Activated CD4-positive, alpha-beta memory T cell treated with anti-CD3 and anti-CD28 coated beads, Interleukin-2, amount 10 ng/mL, durations not matched to agents 7 days and 5 days (primary cell): Measurements from ENCODE around the gene GID4. TPM values are rescaled to one million over a fixed set of nuclear protein-coding genes. Genes with fewer than 3 reads are reported as not detected.

Source experiments
- CTCF ChIA-PET: fragments of 350-600 bp; sonication (Branson Sonifier 250); formaldehyde crosslinking; loops from one replicate; lab custom pipeline; 2021; ENCODE audit warnings: antibody characterized with exemption, inconsistent platforms; lab: Charles Lee
- POLR2A ChIA-PET: fragments of 350-600 bp; sonication (Branson Sonifier 250); formaldehyde crosslinking; loops from one replicate; lab custom pipeline; 2021; ENCODE audit warnings: antibody characterized with exemption; lab: Charles Lee
- DNase-seq: peaks from one replicate; pipeline ENCODE4 v3.0.0-alpha.2; 2020
- H3K27ac Mint-ChIP-seq: one replicate; pipeline ENCODE4 v1.8.0; 2021; ENCODE audit warnings: mild to moderate bottlenecking, mixed read lengths
- H3K27me3 Mint-ChIP-seq: one replicate; pipeline ENCODE4 v1.8.0; 2021; ENCODE audit warnings: mixed read lengths
- H3K36me3 Mint-ChIP-seq: one replicate; pipeline ENCODE4 v1.8.0; 2021; ENCODE audit warnings: low read depth, mixed read lengths
- H3K4me1 Mint-ChIP-seq: one replicate; pipeline ENCODE4 v1.8.0; 2021; ENCODE audit warnings: mixed read lengths
- H3K4me3 Mint-ChIP-seq: one replicate; pipeline ENCODE4 v1.8.0; 2021; ENCODE audit warnings: mild to moderate bottlenecking, mixed read lengths
- H3K9me3 Mint-ChIP-seq: one replicate; pipeline ENCODE4 v1.8.0; 2021; ENCODE audit warnings: mixed read lengths
- total RNA-seq, 2 experiments: library from RNA; stranded (reverse); gene quantifications; one replicate each; pipeline ENCODE4 v1.2.3, GENCODE V29; 2021

The GID4 gene
- total RNA-seq, 2 experiments from 2014 or later: 9.3 to 10.2 TPM

- Mint-ChIP-seq H3K27ac (peak overlapping the region; percentile 65), H3K4me3 (no peak overlapping the region), H3K4me1 (peaks cover 21% of the 10 kb centered on the region), H3K27me3 (no peaks in the 10 kb centered on the region), H3K9me3 (no peaks in the 10 kb centered on the region), H3K36me3 (peaks cover 5% of the 10 kb centered on the region)
- DNase-seq: peak; percentile 68
- POLR2A ChIA-PET: interaction anchor here (2.1 kb wide), 1 partner anchor 52 kb away, joined by 4 read pairs; the partner anchor contains the start of genes DRC3 and TOM1L2
- CTCF ChIA-PET: interaction anchor here (0.7 to 2.6 kb wide), 6 partner anchors 8 to 155 kb away, joined by 3 to 9 read pairs (median 3); no protein-coding TSS in a partner anchor
Observed at GRCh38 chr17:18025241-18025944, 13.8 kb upstream of the GID4 start.

GRCh38 chr17:18025945-18026776 is 13.0 kb upstream of the GID4 start:
- Mint-ChIP-seq H3K9me3 (no peaks in the 10 kb centered on the region), H3K27ac (peak overlapping the region; percentile 65), H3K4me3 (no peak overlapping the region), H3K27me3 (no peaks in the 10 kb centered on the region), H3K36me3 (peaks cover 5% of the 10 kb centered on the region), H3K4me1 (peaks cover 21% of the 10 kb centered on the region)
- DNase-seq: no peak
- POLR2A ChIA-PET: no interaction called here
- CTCF ChIA-PET: interaction anchor here (0.7 to 2.6 kb wide), 5 partner anchors 7 to 156 kb away, joined by 3 to 9 read pairs (median 3); no protein-coding TSS in a partner anchor

DNA sequence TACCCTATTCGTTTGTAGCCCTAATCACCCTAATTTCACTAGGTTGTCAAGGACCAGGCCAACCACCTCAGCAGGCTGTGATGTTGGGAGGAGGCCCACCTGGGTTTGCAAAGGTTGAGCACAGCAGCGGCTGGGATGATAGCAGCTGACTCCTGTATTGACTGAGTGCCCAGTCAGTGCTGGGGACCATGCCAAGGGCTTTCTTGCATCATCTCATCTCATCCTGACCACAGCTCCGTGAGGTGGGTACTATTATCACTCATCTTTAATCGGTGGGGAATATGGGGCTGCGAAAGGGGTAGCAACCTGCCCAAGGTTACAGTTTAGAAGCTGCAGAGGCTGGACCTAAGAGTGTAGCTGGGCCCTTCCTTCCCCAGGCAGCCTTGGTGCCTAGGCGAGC is 11.9 kb upstream of the GID4 start:
- no peak overlapping the region for H3K4me3 Mint-ChIP-seq
- peaks cover 27% of the 10 kb centered on the region for H3K4me1 Mint-ChIP-seq
- ChIA-PET CTCF (no interaction called here), POLR2A (interaction anchor here (1.4 kb wide), 1 partner anchor 11 kb away, joined by 3 read pairs; the partner anchor contains the start of gene ATPAF2)
- H3K36me3 Mint-ChIP-seq: peaks cover 5% of the 10 kb centered on the region
- no peaks in the 10 kb centered on the region for H3K27me3 Mint-ChIP-seq
- no peaks in the 10 kb centered on the region for H3K9me3 Mint-ChIP-seq
- no peak overlapping the region for H3K27ac Mint-ChIP-seq
- DNase-seq: no peak

GRCh38 chr17:18028114-18028951 is 10.9 kb upstream of the GID4 start:
- H3K4me3 Mint-ChIP-seq: no peak overlapping the region
- ChIA-PET CTCF (interaction anchor here (0.6 to 1.4 kb wide), 4 partner anchors 26 to 159 kb away, joined by 3 to 7 read pairs (median 4); no protein-coding TSS in a partner anchor), POLR2A (interaction anchor here (1.4 kb wide), 1 partner anchor 10 kb away, joined by 3 read pairs; the partner anchor contains the start of gene ATPAF2)
- H3K9me3 Mint-ChIP-seq: no peaks in the 10 kb centered on the region
- H3K36me3 Mint-ChIP-seq: peaks cover 5% of the 10 kb centered on the region
- DNase-seq: no peak
- no peaks in the 10 kb centered on the region for H3K27me3 Mint-ChIP-seq
- H3K4me1 Mint-ChIP-seq: peaks cover 37% of the 10 kb centered on the region
- H3K27ac Mint-ChIP-seq: no peak overlapping the region

GRCh38 chr17:18028952-18029540 is 10.2 kb upstream of the GID4 start:
- H3K9me3 Mint-ChIP-seq: no peaks in the 10 kb centered on the region
- ChIA-PET POLR2A (interaction anchor here (1.5 kb wide), 1 partner anchor 10 kb away, joined by 3 read pairs; the partner anchor contains the start of gene ATPAF2), CTCF (interaction anchor here (0.6 to 1.7 kb wide), 4 partner anchors 26 to 532 kb away, joined by 3 to 7 read pairs (median 4); no protein-coding TSS in a partner anchor)
- peaks cover 5% of the 10 kb centered on the region for H3K36me3 Mint-ChIP-seq
- no peak overlapping the region for H3K27ac Mint-ChIP-seq
- DNase-seq: no peak
- H3K27me3 Mint-ChIP-seq: no peaks in the 10 kb centered on the region
- H3K4me3 Mint-ChIP-seq: no peak overlapping the region
- peaks cover 42% of the 10 kb centered on the region for H3K4me1 Mint-ChIP-seq

- ChIA-PET POLR2A (no interaction called here), CTCF (interaction anchor here (0.7 to 4.3 kb wide), 2 partner anchors 25 to 141 kb away, joined by 3 to 39 read pairs; no protein-coding TSS in a partner anchor)
- no peak for DNase-seq
- H3K27ac Mint-ChIP-seq: no peak overlapping the region
- no peaks in the 10 kb centered on the region for H3K9me3 Mint-ChIP-seq
- peaks cover 31% of the 10 kb centered on the region for H3K4me1 Mint-ChIP-seq
- no peaks in the 10 kb centered on the region for H3K27me3 Mint-ChIP-seq
- peaks cover 3% of the 10 kb centered on the region for H3K36me3 Mint-ChIP-seq
- H3K4me3 Mint-ChIP-seq: no peak overlapping the region
Observed at GRCh38 chr17:18031955-18032354, 7.3 kb upstream of the GID4 start.

- Mint-ChIP-seq H3K4me1 (peaks cover 43% of the 10 kb centered on the region), H3K27me3 (no peaks in the 10 kb centered on the region), H3K4me3 (no peak overlapping the region), H3K27ac (no peak overlapping the region), H3K36me3 (no peaks in the 10 kb centered on the region), H3K9me3 (no peaks in the 10 kb centered on the region)
- POLR2A ChIA-PET: interaction anchor here (1.1 to 1.7 kb wide), 3 partner anchors 9 to 341 kb away, joined by 4 to 5 read pairs (median 4); no protein-coding TSS in a partner anchor
- DNase-seq: peak; percentile 64
- CTCF ChIA-PET: interaction anchor here (0.6 to 4.3 kb wide), 36 partner anchors 8 to 537 kb away, joined by 3 to 39 read pairs (median 4); partner anchors contain the start of genes DRC3 and TOM1L2
Observed at GRCh38 chr17:18033442-18034099, 5.6 kb upstream of the GID4 start.

GRCh38 chr17:18035704-18036103 is 3.5 kb upstream of the GID4 start:
- POLR2A ChIA-PET: interaction anchor here (0.7 to 1.4 kb wide), 2 partner anchors 136 to 199 kb away, joined by 3 read pairs; partner anchors contain the start of gene SREBF1
- CTCF ChIA-PET: interaction anchor here (0.8 to 4.3 kb wide), 5 partner anchors 10 to 186 kb away, joined by 3 to 39 read pairs (median 3); no protein-coding TSS in a partner anchor
- no peak for DNase-seq
- no peak overlapping the region for H3K4me3 Mint-ChIP-seq
- H3K27me3 Mint-ChIP-seq: no peaks in the 10 kb centered on the region
- no peak overlapping the region for H3K27ac Mint-ChIP-seq
- peaks cover 54% of the 10 kb centered on the region for H3K4me1 Mint-ChIP-seq
- H3K36me3 Mint-ChIP-seq: peaks cover 10% of the 10 kb centered on the region
- H3K9me3 Mint-ChIP-seq: no peaks in the 10 kb centered on the region

DNA sequence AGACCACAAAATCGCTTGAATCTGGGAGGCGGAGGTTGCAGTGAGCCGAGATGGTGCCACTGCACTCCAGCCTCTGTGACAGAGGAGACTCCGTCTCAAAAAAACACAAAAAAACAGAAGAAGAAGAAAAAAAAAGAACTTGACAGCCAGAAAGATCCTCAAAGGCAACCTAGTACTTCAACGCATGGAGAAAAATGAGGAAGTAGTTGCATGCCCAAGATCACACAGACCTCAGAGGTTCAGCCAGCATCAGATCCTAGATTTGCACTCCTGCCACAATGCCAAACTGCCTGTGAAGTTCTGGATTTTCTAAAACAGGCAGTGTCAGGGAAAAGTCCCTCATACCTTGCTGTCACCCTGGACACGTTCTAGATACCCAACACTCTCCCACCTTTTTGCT is 1.7 kb upstream of the GID4 start:
- Mint-ChIP-seq H3K27me3 (no peaks in the 10 kb centered on the region), H3K4me1 (peaks cover 58% of the 10 kb centered on the region), H3K36me3 (peaks cover 12% of the 10 kb centered on the region), H3K4me3 (peak overlapping the region; percentile 95), H3K9me3 (no peaks in the 10 kb centered on the region), H3K27ac (no peak overlapping the region)
- no peak for DNase-seq
- CTCF ChIA-PET: interaction anchor here (1.1 kb wide), 1 partner anchor 12 kb away, joined by 4 read pairs; no protein-coding TSS in a partner anchor
- POLR2A ChIA-PET: interaction anchor here (1.0 to 1.3 kb wide), 2 partner anchors 80 to 286 kb away, joined by 3 to 5 read pairs; no protein-coding TSS in a partner anchor

DNA sequence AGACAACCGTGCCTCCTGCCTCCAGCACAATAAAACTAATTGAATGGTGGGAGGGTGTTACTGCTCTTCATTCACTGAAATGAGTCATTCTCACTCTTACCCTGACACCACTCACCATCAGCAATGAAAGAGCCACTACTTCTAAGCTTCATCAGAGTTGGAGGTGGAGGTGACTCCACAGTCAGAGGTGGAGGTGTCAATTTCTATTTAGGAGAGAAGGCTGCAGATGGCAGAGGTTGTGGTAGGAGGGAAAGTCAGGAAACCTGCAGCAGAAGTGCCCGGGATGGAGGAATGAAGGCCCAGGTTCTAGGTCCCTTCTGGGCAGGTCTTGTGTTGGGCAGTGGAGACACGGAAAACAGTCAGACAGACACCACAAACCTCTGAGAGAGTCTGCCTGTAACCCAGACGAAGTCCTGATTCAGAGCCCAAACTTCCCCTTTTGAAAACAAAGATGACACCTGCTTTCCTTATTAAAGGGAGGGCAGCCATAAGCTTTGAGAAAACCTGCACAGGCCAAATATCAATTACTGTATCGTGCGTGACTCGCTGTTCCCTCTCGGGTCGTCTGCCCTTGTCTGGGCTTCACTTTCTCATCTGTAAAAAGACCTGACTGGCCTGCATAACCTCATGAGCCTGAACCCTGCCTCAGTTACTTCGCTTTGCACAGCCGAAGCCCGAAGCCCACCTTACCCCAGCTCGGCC is 908 bp upstream of the GID4 start:
- H3K27me3 Mint-ChIP-seq: no peaks in the 10 kb centered on the region
- no peaks in the 10 kb centered on the region for H3K9me3 Mint-ChIP-seq
- H3K36me3 Mint-ChIP-seq: peaks cover 12% of the 10 kb centered on the region
- no peak for DNase-seq
- POLR2A ChIA-PET: interaction anchor here (0.8 to 1.7 kb wide), 6 partner anchors 8 to 287 kb away, joined by 3 to 7 read pairs (median 3); partner anchors contain the start of genes DRC3 and SREBF1
- peak overlapping the region; percentile 85 for H3K27ac Mint-ChIP-seq
- H3K4me1 Mint-ChIP-seq: peaks cover 52% of the 10 kb centered on the region
- CTCF ChIA-PET: interaction anchor here (1.0 to 1.1 kb wide), 2 partner anchors 13 to 120 kb away, joined by 3 to 4 read pairs; no protein-coding TSS in a partner anchor
- H3K4me3 Mint-ChIP-seq: peak overlapping the region; percentile 95
